Stomach smooth muscle (tissue), 2 donors: ENCODE data around the gene RASA2.

Experiments used
- H3K27ac ChIP-seq: one replicate; pipeline ENCODE4 v1.7.0; 2013; ENCODE audit warnings: mild to moderate bottlenecking, low read length, inconsistent platforms
- H3K27me3 ChIP-seq, 2 donors: one replicate each; pipeline ENCODE4 v1.7.0; 2013; ENCODE audit warnings: low read length in 2 of 2; ENCODE audit not compliant: insufficient read depth in 2 of 2, control insufficient read depth in 1 of 2
- H3K36me3 ChIP-seq, 2 donors: one replicate each; pipeline ENCODE4 v1.7.0; 2013; ENCODE audit warnings: low read length in 2 of 2; ENCODE audit not compliant: control insufficient read depth in 2 of 2, insufficient read depth in 2 of 2
- H3K4me1 ChIP-seq: one replicate; pipeline ENCODE4 v1.7.0; 2013; ENCODE audit warnings: low read length; ENCODE audit not compliant: control insufficient read depth, insufficient read depth
- H3K4me3 ChIP-seq, 2 donors: one replicate each; pipeline ENCODE4 v1.7.0; 2013; ENCODE audit warnings: low read length in 2 of 2
- H3K9ac ChIP-seq, 2 donors: one replicate each; pipeline ENCODE4 v1.7.0; 2013; ENCODE audit warnings: low read length in 2 of 2, mild to moderate bottlenecking in 1 of 2
- H3K9me3 ChIP-seq, 2 donors: one replicate each; pipeline ENCODE4 v1.7.0; 2013; ENCODE audit warnings: low read length in 2 of 2; ENCODE audit not compliant: control insufficient read depth in 2 of 2
- donor health status: healthy.
- donor health status: Pancreatic carcinoma.

RASA2 gene

DNA sequence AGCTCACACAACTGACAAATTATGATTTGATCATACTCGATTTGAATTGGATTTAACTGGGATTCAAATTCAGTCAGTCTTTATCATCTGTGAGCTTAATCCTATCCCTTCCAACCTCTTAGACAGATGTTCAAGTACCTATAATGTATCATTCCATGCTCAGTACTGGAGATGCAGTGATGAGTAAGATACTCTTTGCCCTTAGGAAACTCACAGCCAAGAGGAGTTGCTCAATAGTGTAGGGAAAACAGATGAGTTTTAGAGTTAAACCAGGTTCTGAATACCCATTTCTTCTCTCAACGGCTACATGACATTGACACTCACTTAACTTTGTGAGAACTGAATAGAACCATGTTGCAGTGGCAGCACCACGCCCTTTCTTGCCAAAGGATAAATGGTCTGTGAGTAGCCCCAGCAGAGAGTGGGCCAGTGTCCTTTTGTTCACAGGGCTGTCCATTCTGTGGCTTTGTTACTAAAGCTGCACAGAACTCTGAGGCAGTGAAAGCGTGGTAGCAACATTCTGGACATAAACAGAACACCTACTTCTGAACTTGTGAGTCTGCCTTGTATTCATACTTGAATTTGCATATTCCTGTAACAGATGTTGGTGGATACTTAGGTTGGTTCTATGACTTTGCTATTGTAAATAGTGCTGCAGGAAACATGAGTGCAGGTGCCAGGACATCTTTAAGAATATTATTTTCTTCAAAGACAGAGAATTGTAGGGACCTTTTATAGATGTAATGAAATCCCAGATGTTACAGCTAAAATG lies 91.6 kb downstream of the RASA2 start:
- Histone ChIP-seq H3K9me3 (no peaks in the 10 kb centered on the region), H3K36me3 (peaks cover 5 to 16% of the 10 kb centered on the region in 2 donors), H3K27ac (no peak overlapping the region), H3K4me3 (no peak overlapping the region), H3K9ac (no peak overlapping the region), H3K27me3 (no peaks in the 10 kb centered on the region), H3K4me1 (no peaks in the 10 kb centered on the region)

DNA sequence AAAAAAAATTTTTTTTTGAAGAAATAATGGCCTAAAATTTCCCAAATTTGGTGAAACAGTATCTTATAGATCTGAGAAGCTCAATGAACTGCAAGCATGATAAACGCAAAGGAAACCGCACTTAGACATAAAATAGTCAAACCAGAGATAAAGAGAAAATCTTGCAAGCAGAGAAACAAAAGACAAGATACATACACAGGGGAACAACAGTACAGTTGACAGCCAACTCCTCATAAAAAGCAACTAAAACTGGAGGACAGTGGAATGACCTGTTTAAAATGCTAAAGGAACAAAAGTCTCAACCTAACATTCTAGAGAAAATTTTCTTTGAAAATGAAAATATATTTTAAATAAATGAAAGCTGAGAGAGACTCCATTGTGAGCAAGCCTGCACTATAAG lies 107.5 kb downstream of the RASA2 start:
- Histone ChIP-seq H3K36me3 (peaks cover 8 to 21% of the 10 kb centered on the region in 2 donors), H3K9me3 (no peaks in the 10 kb centered on the region), H3K4me1 (no peaks in the 10 kb centered on the region), H3K9ac (no peak overlapping the region), H3K27me3 (no peaks in the 10 kb centered on the region), H3K4me3 (no peak overlapping the region), H3K27ac (no peak overlapping the region)

DNA sequence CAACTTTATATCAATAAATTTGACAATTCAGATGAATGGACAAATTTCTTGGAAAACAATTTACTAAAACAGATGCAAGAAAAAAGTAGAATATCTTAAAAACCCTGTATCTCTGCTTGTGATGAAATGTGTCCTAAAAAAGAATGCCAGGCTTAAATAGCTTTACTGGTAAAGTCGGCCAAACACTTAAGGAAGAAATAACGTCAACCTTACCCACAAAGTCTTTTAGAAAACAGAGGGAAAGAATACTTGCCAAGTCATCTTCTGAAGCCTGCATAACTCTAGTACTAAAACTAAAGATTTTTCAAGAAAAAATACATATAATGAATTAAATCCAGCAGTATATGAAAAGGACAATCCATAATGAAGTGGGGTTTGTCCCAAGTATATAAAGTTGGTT lies 111.1 kb downstream of the RASA2 start:
- H3K9me3 ChIP-seq, result peaks cover 0 to 9% of the 10 kb centered on the region in 2 donors
- no peak overlapping the region for H3K4me3 ChIP-seq
- no peaks in the 10 kb centered on the region for H3K27me3 ChIP-seq
- no peaks in the 10 kb centered on the region for H3K4me1 ChIP-seq
- H3K36me3 ChIP-seq, result peaks cover 10 to 19% of the 10 kb centered on the region in 2 donors
- no peak overlapping the region for H3K27ac ChIP-seq
- H3K9ac ChIP-seq, result no peak overlapping the region

DNA sequence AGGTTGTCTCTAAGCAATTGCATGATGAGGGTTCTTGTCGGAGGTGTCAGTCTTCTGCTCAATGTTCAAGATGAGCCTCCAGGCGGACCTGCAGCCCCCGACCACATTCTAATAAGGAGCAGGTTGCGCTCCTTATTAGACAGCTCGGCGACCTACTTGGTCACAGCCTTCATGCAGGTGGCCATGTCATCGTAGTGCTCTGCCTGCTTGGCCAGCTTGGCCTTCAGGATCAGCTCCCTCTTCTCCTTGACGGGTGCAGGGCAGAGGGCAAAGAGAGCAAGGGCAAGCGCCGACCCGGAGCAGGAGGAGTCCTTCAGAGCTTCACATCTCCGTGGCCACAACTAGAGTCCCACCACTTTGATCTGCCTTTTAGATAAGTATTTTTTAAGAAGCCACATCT lies 113.5 kb downstream of the RASA2 start:
- Histone ChIP-seq H3K4me3 (no peak overlapping the region), H3K27me3 (no peaks in the 10 kb centered on the region), H3K9me3 (peaks cover 0 to 9% of the 10 kb centered on the region in 2 donors), H3K9ac (no peak overlapping the region), H3K27ac (no peak overlapping the region), H3K4me1 (no peaks in the 10 kb centered on the region), H3K36me3 (peaks cover 10 to 17% of the 10 kb centered on the region in 2 donors)

DNA sequence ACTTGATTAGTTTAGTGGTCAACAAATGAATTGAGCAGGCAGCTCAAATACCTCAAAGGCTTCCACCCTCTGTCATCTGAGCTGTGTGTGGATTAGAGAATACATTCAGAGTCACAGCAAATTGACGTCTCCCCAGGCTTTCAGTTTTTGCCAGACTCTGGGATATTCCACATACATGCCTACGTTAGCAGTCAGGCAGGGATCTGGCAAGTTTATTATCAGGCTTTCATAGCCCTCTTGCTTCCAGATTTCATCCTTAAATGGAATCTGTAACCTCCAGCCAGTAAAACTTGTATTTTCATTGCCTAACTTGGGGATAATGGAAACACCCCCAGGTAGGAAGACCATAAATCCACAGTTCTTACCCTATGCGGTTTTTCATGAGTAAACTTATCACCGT lies 115.9 kb downstream of the RASA2 start:
- H3K36me3 ChIP-seq, result peaks cover 5 to 6% of the 10 kb centered on the region in 2 donors
- H3K4me1 ChIP-seq, result no peaks in the 10 kb centered on the region
- no peak overlapping the region for H3K4me3 ChIP-seq
- H3K9me3 ChIP-seq, result peaks cover 0 to 9% of the 10 kb centered on the region in 2 donors
- H3K27ac ChIP-seq, result no peak overlapping the region
- no peaks in the 10 kb centered on the region for H3K27me3 ChIP-seq
- no peak overlapping the region for H3K9ac ChIP-seq

DNA sequence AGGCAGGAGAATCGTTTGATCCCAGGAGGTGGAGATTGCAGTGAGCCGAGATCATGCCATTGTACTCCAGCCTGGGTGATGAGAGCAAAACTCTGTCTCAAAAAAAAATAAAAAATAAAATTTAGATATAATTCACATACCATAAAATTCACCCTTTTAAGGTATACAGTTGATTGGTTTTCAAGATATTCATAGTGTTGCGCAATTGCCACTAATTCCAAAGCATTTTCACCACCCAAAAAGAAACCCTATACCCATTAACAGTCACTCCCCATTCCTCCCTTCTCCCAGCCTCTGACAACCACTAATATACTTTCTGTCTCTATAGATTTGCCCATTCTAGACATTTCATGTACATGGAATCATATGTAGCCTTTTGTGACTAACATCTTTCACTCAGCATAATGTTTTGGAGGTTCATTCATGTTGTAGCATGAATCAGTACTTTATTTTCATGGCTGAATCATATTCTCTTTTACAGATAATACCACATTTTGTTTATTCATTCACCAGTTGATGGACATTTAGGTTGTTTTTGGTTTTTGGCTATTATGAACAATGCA lies 116.7 kb downstream of the RASA2 start:
- H3K4me1 ChIP-seq, result no peaks in the 10 kb centered on the region
- no peak overlapping the region for H3K4me3 ChIP-seq
- H3K27ac ChIP-seq, result no peak overlapping the region
- peaks cover 6 to 9% of the 10 kb centered on the region in 2 donors for H3K36me3 ChIP-seq
- H3K9me3 ChIP-seq, result peaks cover 0 to 9% of the 10 kb centered on the region in 2 donors
- no peaks in the 10 kb centered on the region for H3K27me3 ChIP-seq
- H3K9ac ChIP-seq, result no peak overlapping the region

DNA sequence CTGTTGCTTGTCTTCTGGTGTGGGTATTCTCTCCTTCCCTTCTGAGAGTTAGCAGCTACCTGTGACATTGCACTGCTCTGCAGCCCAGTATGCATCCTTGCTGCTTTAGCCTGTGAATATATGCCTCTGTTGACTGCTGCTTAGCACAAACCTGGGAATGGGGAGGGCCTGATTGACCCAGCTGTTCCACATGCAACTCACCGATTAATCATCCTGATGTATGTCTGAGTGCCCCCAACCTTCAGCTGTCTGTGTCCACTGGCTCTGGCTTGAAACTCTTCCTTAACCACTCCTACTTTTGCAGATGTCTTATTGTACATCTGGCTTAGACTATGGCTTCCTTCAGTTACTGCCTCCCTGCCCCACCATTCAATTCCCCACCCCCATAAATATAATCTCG lies 119.1 kb downstream of the RASA2 start:
- Histone ChIP-seq H3K27ac (no peak overlapping the region), H3K9me3 (peaks cover 0 to 5% of the 10 kb centered on the region in 2 donors), H3K36me3 (peaks cover 3 to 12% of the 10 kb centered on the region in 2 donors), H3K27me3 (no peaks in the 10 kb centered on the region), H3K4me1 (no peaks in the 10 kb centered on the region), H3K4me3 (no peak overlapping the region), H3K9ac (no peak overlapping the region)

DNA sequence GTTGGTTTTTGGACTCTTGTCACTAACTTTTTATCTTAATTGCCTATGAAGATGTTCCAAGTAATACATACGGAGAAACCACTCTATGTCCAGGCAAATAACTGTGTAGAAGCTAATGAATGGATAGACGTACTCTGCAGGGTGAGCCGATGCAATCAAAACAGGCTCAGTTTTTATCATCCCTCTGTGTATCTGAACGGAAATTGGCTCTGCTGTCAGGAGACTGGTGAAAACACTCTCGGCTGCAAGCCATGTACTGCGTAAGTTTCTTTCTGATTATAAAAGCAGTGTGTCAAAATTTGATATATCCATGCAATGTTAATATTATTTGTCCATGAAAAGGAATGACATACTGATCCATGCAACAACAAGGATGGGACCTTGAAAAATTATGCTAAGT lies 121.6 kb downstream of the RASA2 start:
- no peak overlapping the region for H3K9ac ChIP-seq
- no peaks in the 10 kb centered on the region for H3K4me1 ChIP-seq
- peaks cover 3 to 17% of the 10 kb centered on the region in 2 donors for H3K36me3 ChIP-seq
- no peak overlapping the region for H3K27ac ChIP-seq
- H3K9me3 ChIP-seq, result no peaks in the 10 kb centered on the region
- no peaks in the 10 kb centered on the region for H3K27me3 ChIP-seq
- no peak overlapping the region for H3K4me3 ChIP-seq

DNA sequence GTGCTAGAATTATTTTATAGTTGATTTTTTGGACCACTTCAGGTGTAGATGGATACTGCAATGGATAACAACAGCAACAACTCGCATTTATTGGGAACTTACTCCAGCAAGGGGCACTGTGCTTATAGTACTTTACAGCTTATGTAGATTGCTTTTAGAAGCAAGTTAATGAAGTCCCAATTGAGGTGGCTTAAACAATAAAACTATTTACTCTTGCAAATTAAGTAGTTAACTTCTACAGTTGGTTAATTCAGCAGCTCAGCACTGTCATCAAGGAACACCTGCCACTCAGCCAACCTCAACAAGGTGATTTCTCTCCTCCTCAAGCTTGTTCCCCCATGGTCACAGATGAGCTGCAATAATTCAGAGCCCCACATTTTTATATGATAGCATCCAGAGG lies 124.1 kb downstream of the RASA2 start:
- Histone ChIP-seq H3K27me3 (no peaks in the 10 kb centered on the region), H3K27ac (no peak overlapping the region), H3K9ac (no peak overlapping the region), H3K4me3 (no peak overlapping the region), H3K4me1 (no peaks in the 10 kb centered on the region), H3K9me3 (no peaks in the 10 kb centered on the region), H3K36me3 (peaks cover 3 to 17% of the 10 kb centered on the region in 2 donors)

DNA sequence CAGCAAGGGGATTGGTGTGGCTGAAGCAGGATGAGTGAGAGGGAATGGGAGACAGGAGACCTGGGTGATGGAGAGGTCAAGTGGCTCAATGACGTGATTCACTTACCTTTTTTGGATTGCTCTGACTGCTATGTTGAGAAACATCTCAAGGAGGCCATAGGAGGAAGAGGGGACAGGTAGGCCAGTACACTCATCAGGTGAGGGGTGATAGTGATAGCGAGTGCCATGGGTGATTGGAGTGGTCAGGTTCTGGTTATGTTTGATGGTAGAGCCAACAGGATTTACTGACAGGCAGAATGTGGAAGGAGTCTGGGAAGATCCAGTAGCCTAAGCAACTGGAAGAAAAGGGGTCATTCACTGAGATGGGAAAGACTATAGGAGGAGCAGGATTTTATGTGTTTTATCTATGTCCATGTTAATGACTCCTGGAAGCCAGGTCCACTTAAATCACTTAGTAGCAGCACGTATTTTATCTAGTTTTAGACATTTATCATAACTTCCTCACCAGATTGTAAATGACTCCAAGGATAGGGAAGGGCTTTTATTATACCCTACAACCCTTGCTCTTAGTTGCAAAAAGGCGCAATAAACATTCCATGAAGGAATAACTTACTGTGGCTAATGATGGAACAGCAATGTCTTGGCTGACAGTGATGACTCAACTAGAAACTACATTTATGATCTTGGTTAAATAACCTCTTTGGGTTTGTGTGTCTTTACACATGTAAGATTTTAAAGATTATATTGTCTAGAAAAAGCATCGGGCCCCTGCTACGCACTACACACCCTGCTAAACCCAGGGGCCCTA lies 131.5 kb downstream of the RASA2 start:
- no peaks in the 10 kb centered on the region for H3K27me3 ChIP-seq
- H3K36me3 ChIP-seq, result no peaks in the 10 kb centered on the region
- H3K4me1 ChIP-seq, result no peaks in the 10 kb centered on the region
- no peak overlapping the region for H3K27ac ChIP-seq
- H3K4me3 ChIP-seq, result no peak overlapping the region
- no peak overlapping the region for H3K9ac ChIP-seq
- H3K9me3 ChIP-seq, result no peaks in the 10 kb centered on the region
